OCI-LY1 (cell line): ENCODE data around the gene ZNF778.

Source experiments
- H2AFZ ChIP-seq: fragments of 200-600 bp; sonication (generic), shearing (Covaris generic); 2 replicates; pipeline ENCODE4 v1.6.0; 2014; ENCODE audit warnings: antibody characterized with exemption, mild to moderate bottlenecking, low read length
- H3F3A ChIP-seq: fragments of 200-600 bp; sonication (generic), shearing (Covaris generic); 2 replicates; pipeline ENCODE4 v1.6.0; 2014; ENCODE audit warnings: mild to moderate bottlenecking, antibody characterized with exemption, low read length, moderate library complexity; ENCODE audit not compliant: insufficient read depth
- H3K27ac ChIP-seq: fragments of 200-600 bp; sonication (generic); 2 replicates; pipeline ENCODE4 v1.5.1; 2014; ENCODE audit warnings: low read length, mixed run types, mild to moderate bottlenecking, low read depth; ENCODE audit not compliant: poor library complexity, severe bottlenecking
- H3K27me3 ChIP-seq: fragments of 200-600 bp; sonication (generic); 2 replicates; pipeline ENCODE4 v1.6.0; 2014; ENCODE audit warnings: antibody characterized with exemption, mild to moderate bottlenecking, low read length, moderate library complexity; ENCODE audit not compliant: insufficient read depth
- H3K36me3 ChIP-seq: fragments of 200-600 bp; sonication (generic); 2 replicates; pipeline ENCODE4 v1.6.1; 2014; ENCODE audit warnings: mild to moderate bottlenecking, antibody characterized with exemption, low read length, moderate library complexity, mixed read lengths; ENCODE audit not compliant: insufficient read depth
- H3K4me1 ChIP-seq: fragments of 200-600 bp; sonication (generic); 2 replicates; pipeline ENCODE4 v1.5.1; 2014; ENCODE audit warnings: mild to moderate bottlenecking, low read length, moderate library complexity; ENCODE audit not compliant: insufficient read depth, severe bottlenecking
- H3K4me2 ChIP-seq: fragments of 200-600 bp; sonication (generic), shearing (Covaris generic); 2 replicates; pipeline ENCODE4 v1.6.1; 2014; ENCODE audit warnings: low read length
- H3K4me3 ChIP-seq: fragments of 200-600 bp; sonication (generic); 2 replicates; pipeline ENCODE4 v1.5.1; 2014; ENCODE audit warnings: low read length, low read depth, mild to moderate bottlenecking, mixed read lengths; ENCODE audit not compliant: poor library complexity, severe bottlenecking
- H3K79me2 ChIP-seq: fragments of 200-600 bp; shearing (Covaris generic); 2 replicates; pipeline ENCODE4 v1.6.1; 2016; ENCODE audit warnings: mixed run types, low read length, mixed read lengths; ENCODE audit not compliant: insufficient read depth
- H3K9ac ChIP-seq: fragments of 200-600 bp; sonication (generic), shearing (Covaris generic); 2 replicates; pipeline ENCODE4 v1.6.1; 2014; ENCODE audit warnings: mild to moderate bottlenecking, low read length, mixed read lengths
- H3K9me2 ChIP-seq: fragments of 200-600 bp; sonication (generic), shearing (Covaris generic); 2 replicates; pipeline ENCODE4 v1.6.1; 2014; ENCODE audit warnings: low read depth, mild to moderate bottlenecking, low read length, mixed read lengths
- H3K9me3 ChIP-seq: fragments of 200-600 bp; shearing (Covaris generic); 2 replicates; pipeline ENCODE4 v1.6.1; 2014; ENCODE audit warnings: low read length, mixed read lengths
- H4K20me1 ChIP-seq: fragments of 200-600 bp; sonication (generic), shearing (Covaris generic); 2 replicates; pipeline ENCODE4 v1.6.0; 2016; ENCODE audit warnings: mild to moderate bottlenecking, low read length; ENCODE audit not compliant: insufficient read depth
- CTCF ChIP-seq: fragments of 200-600 bp; sonication (generic), shearing (Covaris generic); IDR thresholded peaks from 2 replicates; pipeline ENCODE4 v1.5.1; 2017; ENCODE audit warnings: mild to moderate bottlenecking, antibody characterized with exemption, low read length, moderate library complexity, mixed read lengths
- EZH2 ChIP-seq: fragments of 200-600 bp; sonication (generic), shearing (Covaris generic); IDR thresholded peaks from 2 replicates; pipeline ENCODE4 v1.8.0; 2017; ENCODE audit warnings: borderline replicate concordance, mixed run types, mild to moderate bottlenecking, antibody characterized with exemption, low read length, moderate library complexity, mixed read lengths

ZNF778 gene

GRCh38 chr16:89273741-89274472 lies 56.4 kb downstream of the ZNF778 start:
- H3F3A ChIP-seq = no peaks in the 10 kb centered on the region
- no peaks in the 10 kb centered on the region for H3K27me3 ChIP-seq
- no peak overlapping the region for H3K27ac ChIP-seq
- H2AFZ ChIP-seq = no peak overlapping the region
- peaks cover 38% of the 10 kb centered on the region for H3K4me1 ChIP-seq
- no peaks in the 10 kb centered on the region for H4K20me1 ChIP-seq
- H3K36me3 ChIP-seq = peaks cover 82% of the 10 kb centered on the region
- no peak overlapping the region for H3K4me2 ChIP-seq
- H3K9ac ChIP-seq = no peak overlapping the region
- no peak overlapping the region for H3K4me3 ChIP-seq
- H3K79me2 ChIP-seq = no peaks in the 10 kb centered on the region
- TF ChIP-seq CTCF = no peak
- TF ChIP-seq EZH2 = no peak
- no peaks in the 10 kb centered on the region for H3K9me3 ChIP-seq
- H3K9me2 ChIP-seq = no peaks in the 10 kb centered on the region

- no peak overlapping the region for H3K4me3 ChIP-seq
- H2AFZ ChIP-seq = no peak overlapping the region
- no peak for TF ChIP-seq EZH2
- TF ChIP-seq CTCF = no peak
- no peaks in the 10 kb centered on the region for H4K20me1 ChIP-seq
- H3F3A ChIP-seq = no peaks in the 10 kb centered on the region
- no peaks in the 10 kb centered on the region for H3K79me2 ChIP-seq
- H3K4me2 ChIP-seq = no peak overlapping the region
- no peaks in the 10 kb centered on the region for H3K9me3 ChIP-seq
- H3K4me1 ChIP-seq = peaks cover 38% of the 10 kb centered on the region
- peaks cover 75% of the 10 kb centered on the region for H3K36me3 ChIP-seq
- no peaks in the 10 kb centered on the region for H3K9me2 ChIP-seq
- peak overlapping the region; percentile 97 for H3K27ac ChIP-seq
- no peaks in the 10 kb centered on the region for H3K27me3 ChIP-seq
- no peak overlapping the region; the same call in 1 of the 2 replicates for H3K9ac ChIP-seq
Observed at GRCh38 chr16:89274561-89275283, 57.2 kb downstream of the ZNF778 start.

GRCh38 chr16:89275284-89275584 lies 57.7 kb downstream of the ZNF778 start:
- Histone ChIP-seq H3K9me3 (no peaks in the 10 kb centered on the region), H3K4me3 (no peak overlapping the region), H3K9ac (peak overlapping the region; percentile 48; the same call in 1 of the 2 replicates), H2AFZ (no peak overlapping the region), H4K20me1 (no peaks in the 10 kb centered on the region), H3K4me2 (peak overlapping the region; percentile 17; the same call in 1 of the 2 replicates), H3K36me3 (peaks cover 75% of the 10 kb centered on the region), H3K9me2 (no peaks in the 10 kb centered on the region), H3K79me2 (no peaks in the 10 kb centered on the region), H3K27ac (peak overlapping the region; percentile 97), H3F3A (no peaks in the 10 kb centered on the region), H3K27me3 (no peaks in the 10 kb centered on the region), H3K4me1 (peaks cover 38% of the 10 kb centered on the region)
- TF ChIP-seq CTCF (no peak), EZH2 (no peak)
